OCI-LY3 (cell line): Measurements from ENCODE around the gene PDLIM1.

Source experiments
- EZH2phosphoT487 ChIP-seq: fragments of 200-600 bp; shearing (Covaris generic); IDR thresholded peaks from 2 replicates; pipeline ENCODE4 v1.6.1; 2018; ENCODE audit warnings: antibody characterized with exemption, mixed run types, low read depth
- TF ChIP-seq, protein P1 (sequence below): fragments of 200-600, 300-600 bp; sonication (generic); IDR thresholded peaks from 2 replicates; pipeline ENCODE4 v1.5.1; 2014; ENCODE audit warnings: antibody characterized with exemption, low read length, low read depth

DNA sequence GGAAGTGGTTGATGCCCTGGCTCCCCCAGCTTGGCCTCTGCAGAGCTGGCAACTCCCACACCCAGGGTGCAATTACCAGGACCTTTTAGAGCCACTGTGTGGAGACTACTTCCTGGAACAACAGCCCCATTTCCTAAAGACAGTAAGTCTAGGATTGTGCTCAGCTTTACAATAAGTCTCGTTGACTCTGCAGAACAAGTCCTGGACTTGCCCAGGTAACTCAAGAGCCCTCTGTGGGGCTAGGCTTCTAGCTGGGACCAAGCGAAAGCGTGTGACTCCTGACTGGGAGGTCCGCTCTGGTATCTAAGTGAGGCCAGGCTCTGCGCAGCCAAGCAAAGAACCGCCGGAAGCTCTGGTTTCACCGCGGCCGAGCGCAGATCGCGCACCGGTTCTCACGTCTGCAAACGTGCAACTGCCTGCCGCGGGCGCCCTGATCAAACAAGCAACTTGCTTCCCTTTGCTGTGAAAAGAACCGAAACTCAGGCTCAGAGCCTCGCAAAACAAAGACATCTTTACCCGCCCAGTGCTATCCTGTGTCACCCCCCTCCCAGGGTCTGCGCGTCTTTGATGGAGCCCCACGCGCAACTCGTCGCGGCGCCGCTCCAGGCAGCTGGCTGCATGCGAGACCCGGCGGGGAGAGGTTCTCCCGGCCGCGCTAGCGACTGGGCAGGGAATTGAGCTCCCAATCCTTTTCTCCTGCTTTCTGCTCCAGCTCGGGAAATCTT lies 4.4 kb upstream of the PDLIM1 start:
- TF ChIP-seq, protein P1, sequence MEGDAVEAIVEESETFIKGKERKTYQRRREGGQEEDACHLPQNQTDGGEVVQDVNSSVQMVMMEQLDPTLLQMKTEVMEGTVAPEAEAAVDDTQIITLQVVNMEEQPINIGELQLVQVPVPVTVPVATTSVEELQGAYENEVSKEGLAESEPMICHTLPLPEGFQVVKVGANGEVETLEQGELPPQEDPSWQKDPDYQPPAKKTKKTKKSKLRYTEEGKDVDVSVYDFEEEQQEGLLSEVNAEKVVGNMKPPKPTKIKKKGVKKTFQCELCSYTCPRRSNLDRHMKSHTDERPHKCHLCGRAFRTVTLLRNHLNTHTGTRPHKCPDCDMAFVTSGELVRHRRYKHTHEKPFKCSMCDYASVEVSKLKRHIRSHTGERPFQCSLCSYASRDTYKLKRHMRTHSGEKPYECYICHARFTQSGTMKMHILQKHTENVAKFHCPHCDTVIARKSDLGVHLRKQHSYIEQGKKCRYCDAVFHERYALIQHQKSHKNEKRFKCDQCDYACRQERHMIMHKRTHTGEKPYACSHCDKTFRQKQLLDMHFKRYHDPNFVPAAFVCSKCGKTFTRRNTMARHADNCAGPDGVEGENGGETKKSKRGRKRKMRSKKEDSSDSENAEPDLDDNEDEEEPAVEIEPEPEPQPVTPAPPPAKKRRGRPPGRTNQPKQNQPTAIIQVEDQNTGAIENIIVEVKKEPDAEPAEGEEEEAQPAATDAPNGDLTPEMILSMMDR: no peak
- TF ChIP-seq EZH2phosphoT487: no peak
